ENCODE results near the gene CRYBB3. TPM values are rescaled to one million over a fixed set of nuclear protein-coding genes. Genes with fewer than 3 reads are reported as not detected.

The CRYBB3 gene
- total and polyA plus RNA-seq, 2 donors (not counting 1 experiment from before 2014, with no cell fraction given), result not detected

- DNase-seq, result no peak
- H3K27me3 ChIP-seq (replicated peaks in 1 of 4; ENCODE audit: control extremely low read depth in 1 of 4, control insufficient read depth in 3 of 4, insufficient read depth in 4 of 4, low read length in 3 of 4), result no peaks in the 10 kb centered on the region
- H3K9me3 ChIP-seq (ENCODE audit: control extremely low read depth in 1 of 3, control insufficient read depth in 2 of 3, insufficient read depth in 1 of 3, low read length in 2 of 3), result no peaks in the 10 kb centered on the region
- intact Hi-C loops (cut with micrococcal nuclease), result no loop called here
- ATAC-seq (ENCODE audit: low read depth), result no peak
- no peak overlapping the region for H3K4me3 Mint-ChIP-seq
- H3K27me3 Mint-ChIP-seq, result peaks cover 6% of the 10 kb centered on the region
- no peak overlapping the region for H2AFZ ChIP-seq (ENCODE audit: insufficient read depth, low read depth, low read length, poor library complexity, severe bottlenecking)
- H3K9me3 Mint-ChIP-seq (ENCODE audit: insufficient read depth), result no peaks in the 10 kb centered on the region
- TF ChIP-seq EZH2 (IDR thresholded peaks at IDR 0.05; ENCODE audit: borderline replicate concordance, insufficient read depth, low read depth, low read length, poor library complexity, severe bottlenecking), result no peak
- TF ChIP-seq, protein P1, sequence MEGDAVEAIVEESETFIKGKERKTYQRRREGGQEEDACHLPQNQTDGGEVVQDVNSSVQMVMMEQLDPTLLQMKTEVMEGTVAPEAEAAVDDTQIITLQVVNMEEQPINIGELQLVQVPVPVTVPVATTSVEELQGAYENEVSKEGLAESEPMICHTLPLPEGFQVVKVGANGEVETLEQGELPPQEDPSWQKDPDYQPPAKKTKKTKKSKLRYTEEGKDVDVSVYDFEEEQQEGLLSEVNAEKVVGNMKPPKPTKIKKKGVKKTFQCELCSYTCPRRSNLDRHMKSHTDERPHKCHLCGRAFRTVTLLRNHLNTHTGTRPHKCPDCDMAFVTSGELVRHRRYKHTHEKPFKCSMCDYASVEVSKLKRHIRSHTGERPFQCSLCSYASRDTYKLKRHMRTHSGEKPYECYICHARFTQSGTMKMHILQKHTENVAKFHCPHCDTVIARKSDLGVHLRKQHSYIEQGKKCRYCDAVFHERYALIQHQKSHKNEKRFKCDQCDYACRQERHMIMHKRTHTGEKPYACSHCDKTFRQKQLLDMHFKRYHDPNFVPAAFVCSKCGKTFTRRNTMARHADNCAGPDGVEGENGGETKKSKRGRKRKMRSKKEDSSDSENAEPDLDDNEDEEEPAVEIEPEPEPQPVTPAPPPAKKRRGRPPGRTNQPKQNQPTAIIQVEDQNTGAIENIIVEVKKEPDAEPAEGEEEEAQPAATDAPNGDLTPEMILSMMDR (IDR thresholded peaks at IDR 0.05), result no peak
- no peaks in the 10 kb centered on the region for H3K4me1 ChIP-seq (ENCODE audit: control insufficient read depth in 2 of 2, insufficient read depth in 2 of 2, low read length in 2 of 2)
- no peaks in the 10 kb centered on the region for H3K36me3 ChIP-seq (replicated peaks in 1 of 2; ENCODE audit: control extremely low read depth in 1 of 2, control insufficient read depth in 1 of 2, extremely low read depth in 1 of 2, insufficient read depth in 2 of 2, low read length in 1 of 2)
- H3K27ac Mint-ChIP-seq, result no peak overlapping the region
- POLR2A ChIA-PET, result no interaction called here
- no peaks in the 10 kb centered on the region for H4K20me1 ChIP-seq (ENCODE audit: control insufficient read depth, insufficient read depth, low read length, poor library complexity, severe bottlenecking)
- no CpG with 5 or more reads among the region's 1 CpG for WGBS (ENCODE audit: insufficient coverage)
- H3K9ac ChIP-seq (ENCODE audit: low read length), result no peak overlapping the region
- no peak overlapping the region for H3K4me2 ChIP-seq (replicated peaks; ENCODE audit: low read depth, low read length, poor library complexity, severe bottlenecking)
- no peak overlapping the region for H3K4me3 ChIP-seq (ENCODE audit: control extremely low read depth in 1 of 5, extremely low read depth in 1 of 5, insufficient read depth in 1 of 5, low read depth in 2 of 5, low read length in 4 of 5)
- H3K27ac ChIP-seq (ENCODE audit: low read length in 2 of 2), result no peak overlapping the region
- H3K79me2 ChIP-seq (ENCODE audit: control insufficient read depth, insufficient read depth, low read length), result no peaks in the 10 kb centered on the region
- CTCF ChIA-PET, result no interaction called here
- no peaks in the 10 kb centered on the region for H3K4me1 Mint-ChIP-seq
Observed at GRCh38 chr22:25162561-25162960, 37.1 kb upstream of the CRYBB3 start.

DNA sequence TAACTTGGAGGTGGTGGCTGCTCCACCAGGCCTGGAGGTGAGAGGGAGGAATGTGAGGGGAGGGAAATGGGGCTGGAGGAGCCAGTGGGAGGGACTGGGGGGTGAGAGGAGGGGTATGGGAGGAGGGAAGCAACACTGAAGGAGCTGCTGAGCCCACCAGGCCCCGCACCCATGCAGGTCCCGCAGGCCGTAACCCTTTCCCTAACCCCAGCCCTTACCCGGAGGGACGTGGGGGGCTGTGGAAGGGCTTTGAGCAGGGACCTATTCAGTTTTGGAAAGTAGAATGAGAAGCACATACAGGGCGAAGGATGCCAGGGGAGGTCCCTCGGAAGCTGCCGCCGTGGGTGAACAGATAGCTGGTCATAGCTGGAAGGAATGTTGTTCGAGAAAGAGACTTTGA, 33.9 kb upstream of the CRYBB3 start:
- Histone ChIP-seq H3K27me3 (replicated peaks in 1 of 4; ENCODE audit: control extremely low read depth in 1 of 4, control insufficient read depth in 3 of 4, insufficient read depth in 4 of 4, low read length in 3 of 4) (no peaks in the 10 kb centered on the region), H3K79me2 (ENCODE audit: control insufficient read depth, insufficient read depth, low read length) (no peaks in the 10 kb centered on the region), H3K4me1 (ENCODE audit: control insufficient read depth in 2 of 2, insufficient read depth in 2 of 2, low read length in 2 of 2) (no peaks in the 10 kb centered on the region), H3K9me3 (ENCODE audit: control extremely low read depth in 1 of 3, control insufficient read depth in 2 of 3, insufficient read depth in 1 of 3, low read length in 2 of 3) (peaks cover 0 to 3% (median 0%) of the 10 kb centered on the region in 3 donors), H2AFZ (ENCODE audit: insufficient read depth, low read depth, low read length, poor library complexity, severe bottlenecking) (no peak overlapping the region), H3K4me2 (replicated peaks; ENCODE audit: low read depth, low read length, poor library complexity, severe bottlenecking) (no peak overlapping the region), H3K36me3 (replicated peaks in 1 of 2; ENCODE audit: control extremely low read depth in 1 of 2, control insufficient read depth in 1 of 2, extremely low read depth in 1 of 2, insufficient read depth in 2 of 2, low read length in 1 of 2) (no peaks in the 10 kb centered on the region), H3K27ac (ENCODE audit: low read length in 2 of 2) (no peak overlapping the region), H4K20me1 (ENCODE audit: control insufficient read depth, insufficient read depth, low read length, poor library complexity, severe bottlenecking) (no peaks in the 10 kb centered on the region), H3K4me3 (ENCODE audit: control extremely low read depth in 1 of 5, extremely low read depth in 1 of 5, insufficient read depth in 1 of 5, low read depth in 2 of 5, low read length in 4 of 5) (no peak overlapping the region), H3K9ac (ENCODE audit: low read length) (no peak overlapping the region)
- no peak overlapping the region for H3K27ac Mint-ChIP-seq
- WGBS (ENCODE audit: insufficient coverage), result 90% methylated on average over 6 of the region's 10 CpGs
- ChIA-PET POLR2A (no interaction called here), CTCF (no interaction called here)
- TF ChIP-seq, protein P1 (IDR thresholded peaks at IDR 0.05), result no peak
- H3K9me3 Mint-ChIP-seq (ENCODE audit: insufficient read depth), result no peaks in the 10 kb centered on the region
- DNase-seq, result no peak
- no peak for ATAC-seq (ENCODE audit: low read depth)
- intact Hi-C loops (cut with micrococcal nuclease), result no loop called here
- no peak overlapping the region for H3K4me3 Mint-ChIP-seq
- H3K27me3 Mint-ChIP-seq, result peaks cover 7% of the 10 kb centered on the region
- H3K4me1 Mint-ChIP-seq, result no peaks in the 10 kb centered on the region
